Measurements from ENCODE around the gene PRKCE.

GRCh38 chr2:46072101-46072820 lies 420.8 kb downstream of the PRKCE start:
- TF ChIP-seq YY1 (IDR thresholded peaks at IDR 0.05) (no peak), CTCF (IDR thresholded peaks at IDR 0.05; ENCODE audit: low read depth, low read length, missing input control) (no peak), RAD21 (IDR thresholded peaks at IDR 0.05) (no peak), GABPA (IDR thresholded peaks at IDR 0.05 in 1 of 2, conservative IDR thresholded peaks at IDR 0.05 in 1 of 2) (no peak), JUND (IDR thresholded peaks at IDR 0.05) (no peak), FOXA2 (IDR thresholded peaks at IDR 0.05) (no peak), FOXA1 (IDR thresholded peaks at IDR 0.05) (no peak)
- TF ChIP-seq, protein P1, sequence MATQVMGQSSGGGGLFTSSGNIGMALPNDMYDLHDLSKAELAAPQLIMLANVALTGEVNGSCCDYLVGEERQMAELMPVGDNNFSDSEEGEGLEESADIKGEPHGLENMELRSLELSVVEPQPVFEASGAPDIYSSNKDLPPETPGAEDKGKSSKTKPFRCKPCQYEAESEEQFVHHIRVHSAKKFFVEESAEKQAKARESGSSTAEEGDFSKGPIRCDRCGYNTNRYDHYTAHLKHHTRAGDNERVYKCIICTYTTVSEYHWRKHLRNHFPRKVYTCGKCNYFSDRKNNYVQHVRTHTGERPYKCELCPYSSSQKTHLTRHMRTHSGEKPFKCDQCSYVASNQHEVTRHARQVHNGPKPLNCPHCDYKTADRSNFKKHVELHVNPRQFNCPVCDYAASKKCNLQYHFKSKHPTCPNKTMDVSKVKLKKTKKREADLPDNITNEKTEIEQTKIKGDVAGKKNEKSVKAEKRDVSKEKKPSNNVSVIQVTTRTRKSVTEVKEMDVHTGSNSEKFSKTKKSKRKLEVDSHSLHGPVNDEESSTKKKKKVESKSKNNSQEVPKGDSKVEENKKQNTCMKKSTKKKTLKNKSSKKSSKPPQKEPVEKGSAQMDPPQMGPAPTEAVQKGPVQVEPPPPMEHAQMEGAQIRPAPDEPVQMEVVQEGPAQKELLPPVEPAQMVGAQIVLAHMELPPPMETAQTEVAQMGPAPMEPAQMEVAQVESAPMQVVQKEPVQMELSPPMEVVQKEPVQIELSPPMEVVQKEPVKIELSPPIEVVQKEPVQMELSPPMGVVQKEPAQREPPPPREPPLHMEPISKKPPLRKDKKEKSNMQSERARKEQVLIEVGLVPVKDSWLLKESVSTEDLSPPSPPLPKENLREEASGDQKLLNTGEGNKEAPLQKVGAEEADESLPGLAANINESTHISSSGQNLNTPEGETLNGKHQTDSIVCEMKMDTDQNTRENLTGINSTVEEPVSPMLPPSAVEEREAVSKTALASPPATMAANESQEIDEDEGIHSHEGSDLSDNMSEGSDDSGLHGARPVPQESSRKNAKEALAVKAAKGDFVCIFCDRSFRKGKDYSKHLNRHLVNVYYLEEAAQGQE (IDR thresholded peaks at IDR 0.05): no peak

All from liver (tissue), 3 donors.